Ishikawa (cell line): ENCODE data around the gene CCP110.
A peak's percentile ranks its signal among the peaks of the same experiment; 100 is the strongest.

Source experiments
- CREB1 ChIP-seq: IDR thresholded peaks from 2 replicates; pipeline ENCODE4 v1.6.1; 2012; ENCODE audit warnings: low read depth
- EGR1 ChIP-seq: IDR thresholded peaks from 2 replicates; pipeline ENCODE4 v1.6.1; 2012
- REST ChIP-seq: IDR thresholded peaks from 2 replicates; pipeline ENCODE4 v1.6.1; 2012; ENCODE audit warnings: low read depth, mild to moderate bottlenecking

GRCh38 chr16:19521471-19522396, 2.0 kb upstream of the CCP110 start, which contains the start of gene GDE1:
- peak; percentile 48; the same call in 1 of the 2 replicates for TF ChIP-seq EGR1
- no peak for TF ChIP-seq CREB1
- no peak for TF ChIP-seq REST
